ENCODE measurements around the gene C13orf42.

DNA sequence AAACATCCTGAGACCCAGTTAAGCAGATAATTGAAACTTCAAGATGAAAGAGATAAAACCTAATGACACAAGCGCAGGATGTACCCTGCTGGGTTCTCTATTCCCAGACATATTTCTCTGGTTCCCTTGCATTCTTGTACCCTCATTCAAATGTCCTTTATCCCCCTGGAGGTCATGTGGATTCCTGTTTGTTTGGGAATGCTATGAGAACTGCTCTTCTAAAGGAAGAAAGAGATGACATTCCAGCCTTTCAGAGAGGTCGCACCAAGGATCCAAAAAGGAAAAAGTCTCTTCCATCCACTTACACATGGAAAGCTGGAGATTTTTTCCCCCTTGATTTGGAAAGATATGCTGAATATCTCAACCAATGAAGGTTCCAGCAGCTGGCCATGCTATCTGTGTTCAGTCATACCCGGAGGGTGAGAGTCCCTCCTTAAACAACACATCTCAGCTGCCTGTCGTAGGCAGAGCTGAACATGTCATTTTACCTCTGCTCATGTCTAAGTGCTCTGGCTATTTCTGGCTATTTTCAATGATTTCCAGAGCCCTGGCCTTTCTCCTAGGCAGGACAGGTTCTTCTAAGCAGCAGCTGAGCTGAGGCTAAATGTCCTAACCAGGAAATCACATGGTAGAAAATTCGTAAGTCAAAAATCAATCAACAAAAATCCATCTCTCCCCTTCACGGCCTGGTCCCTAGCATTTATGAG lies 52.5 kb downstream of the C13orf42 start:
- TF ChIP-seq, protein P1, sequence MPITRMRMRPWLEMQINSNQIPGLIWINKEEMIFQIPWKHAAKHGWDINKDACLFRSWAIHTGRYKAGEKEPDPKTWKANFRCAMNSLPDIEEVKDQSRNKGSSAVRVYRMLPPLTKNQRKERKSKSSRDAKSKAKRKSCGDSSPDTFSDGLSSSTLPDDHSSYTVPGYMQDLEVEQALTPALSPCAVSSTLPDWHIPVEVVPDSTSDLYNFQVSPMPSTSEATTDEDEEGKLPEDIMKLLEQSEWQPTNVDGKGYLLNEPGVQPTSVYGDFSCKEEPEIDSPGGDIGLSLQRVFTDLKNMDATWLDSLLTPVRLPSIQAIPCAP (CRISPR knock-in tag; IDR thresholded peaks at IDR 0.05): no peak
- TF ChIP-seq, protein P2, sequence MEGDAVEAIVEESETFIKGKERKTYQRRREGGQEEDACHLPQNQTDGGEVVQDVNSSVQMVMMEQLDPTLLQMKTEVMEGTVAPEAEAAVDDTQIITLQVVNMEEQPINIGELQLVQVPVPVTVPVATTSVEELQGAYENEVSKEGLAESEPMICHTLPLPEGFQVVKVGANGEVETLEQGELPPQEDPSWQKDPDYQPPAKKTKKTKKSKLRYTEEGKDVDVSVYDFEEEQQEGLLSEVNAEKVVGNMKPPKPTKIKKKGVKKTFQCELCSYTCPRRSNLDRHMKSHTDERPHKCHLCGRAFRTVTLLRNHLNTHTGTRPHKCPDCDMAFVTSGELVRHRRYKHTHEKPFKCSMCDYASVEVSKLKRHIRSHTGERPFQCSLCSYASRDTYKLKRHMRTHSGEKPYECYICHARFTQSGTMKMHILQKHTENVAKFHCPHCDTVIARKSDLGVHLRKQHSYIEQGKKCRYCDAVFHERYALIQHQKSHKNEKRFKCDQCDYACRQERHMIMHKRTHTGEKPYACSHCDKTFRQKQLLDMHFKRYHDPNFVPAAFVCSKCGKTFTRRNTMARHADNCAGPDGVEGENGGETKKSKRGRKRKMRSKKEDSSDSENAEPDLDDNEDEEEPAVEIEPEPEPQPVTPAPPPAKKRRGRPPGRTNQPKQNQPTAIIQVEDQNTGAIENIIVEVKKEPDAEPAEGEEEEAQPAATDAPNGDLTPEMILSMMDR (IDR thresholded peaks at IDR 0.05): no peak
- TF ChIP-seq, protein P3, sequence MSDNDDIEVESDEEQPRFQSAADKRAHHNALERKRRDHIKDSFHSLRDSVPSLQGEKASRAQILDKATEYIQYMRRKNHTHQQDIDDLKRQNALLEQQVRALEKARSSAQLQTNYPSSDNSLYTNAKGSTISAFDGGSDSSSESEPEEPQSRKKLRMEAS (CRISPR knock-in tag; IDR thresholded peaks at IDR 0.05): no peak
- TF ChIP-seq SP1 (CRISPR knock-in tag; conservative IDR thresholded peaks at IDR 0.05) (no peak), OVOL2 (CRISPR knock-in tag; IDR thresholded peaks at IDR 0.05; ENCODE audit: borderline replicate concordance) (no peak), ETV6 (CRISPR knock-in tag; IDR thresholded peaks at IDR 0.05) (no peak), TEAD4 (CRISPR knock-in tag; IDR thresholded peaks at IDR 0.05) (no peak), SMAD3 (CRISPR knock-in tag; IDR thresholded peaks at IDR 0.05; ENCODE audit: borderline replicate concordance) (no peak), FOXP1 (CRISPR knock-in tag; IDR thresholded peaks at IDR 0.05; ENCODE audit: borderline replicate concordance) (no peak), HMGA2 (CRISPR knock-in tag; IDR thresholded peaks at IDR 0.05) (no peak)
- TF ChIP-seq, protein P4, sequence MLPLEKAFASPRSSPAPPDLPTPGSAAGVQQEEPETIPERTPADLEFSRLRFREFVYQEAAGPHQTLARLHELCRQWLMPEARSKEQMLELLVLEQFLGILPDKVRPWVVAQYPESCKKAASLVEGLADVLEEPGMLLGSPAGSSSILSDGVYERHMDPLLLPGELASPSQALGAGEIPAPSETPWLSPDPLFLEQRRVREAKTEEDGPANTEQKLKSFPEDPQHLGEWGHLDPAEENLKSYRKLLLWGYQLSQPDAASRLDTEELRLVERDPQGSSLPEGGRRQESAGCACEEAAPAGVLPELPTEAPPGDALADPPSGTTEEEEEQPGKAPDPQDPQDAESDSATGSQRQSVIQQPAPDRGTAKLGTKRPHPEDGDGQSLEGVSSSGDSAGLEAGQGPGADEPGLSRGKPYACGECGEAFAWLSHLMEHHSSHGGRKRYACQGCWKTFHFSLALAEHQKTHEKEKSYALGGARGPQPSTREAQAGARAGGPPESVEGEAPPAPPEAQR (CRISPR knock-in tag; IDR thresholded peaks at IDR 0.05): no peak
- TF ChIP-seq, protein P5, sequence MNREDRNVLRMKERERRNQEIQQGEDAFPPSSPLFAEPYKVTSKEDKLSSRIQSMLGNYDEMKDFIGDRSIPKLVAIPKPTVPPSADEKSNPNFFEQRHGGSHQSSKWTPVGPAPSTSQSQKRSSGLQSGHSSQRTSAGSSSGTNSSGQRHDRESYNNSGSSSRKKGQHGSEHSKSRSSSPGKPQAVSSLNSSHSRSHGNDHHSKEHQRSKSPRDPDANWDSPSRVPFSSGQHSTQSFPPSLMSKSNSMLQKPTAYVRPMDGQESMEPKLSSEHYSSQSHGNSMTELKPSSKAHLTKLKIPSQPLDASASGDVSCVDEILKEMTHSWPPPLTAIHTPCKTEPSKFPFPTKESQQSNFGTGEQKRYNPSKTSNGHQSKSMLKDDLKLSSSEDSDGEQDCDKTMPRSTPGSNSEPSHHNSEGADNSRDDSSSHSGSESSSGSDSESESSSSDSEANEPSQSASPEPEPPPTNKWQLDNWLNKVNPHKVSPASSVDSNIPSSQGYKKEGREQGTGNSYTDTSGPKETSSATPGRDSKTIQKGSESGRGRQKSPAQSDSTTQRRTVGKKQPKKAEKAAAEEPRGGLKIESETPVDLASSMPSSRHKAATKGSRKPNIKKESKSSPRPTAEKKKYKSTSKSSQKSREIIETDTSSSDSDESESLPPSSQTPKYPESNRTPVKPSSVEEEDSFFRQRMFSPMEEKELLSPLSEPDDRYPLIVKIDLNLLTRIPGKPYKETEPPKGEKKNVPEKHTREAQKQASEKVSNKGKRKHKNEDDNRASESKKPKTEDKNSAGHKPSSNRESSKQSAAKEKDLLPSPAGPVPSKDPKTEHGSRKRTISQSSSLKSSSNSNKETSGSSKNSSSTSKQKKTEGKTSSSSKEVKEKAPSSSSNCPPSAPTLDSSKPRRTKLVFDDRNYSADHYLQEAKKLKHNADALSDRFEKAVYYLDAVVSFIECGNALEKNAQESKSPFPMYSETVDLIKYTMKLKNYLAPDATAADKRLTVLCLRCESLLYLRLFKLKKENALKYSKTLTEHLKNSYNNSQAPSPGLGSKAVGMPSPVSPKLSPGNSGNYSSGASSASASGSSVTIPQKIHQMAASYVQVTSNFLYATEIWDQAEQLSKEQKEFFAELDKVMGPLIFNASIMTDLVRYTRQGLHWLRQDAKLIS (CRISPR knock-in tag; IDR thresholded peaks at IDR 0.05; ENCODE audit: borderline replicate concordance): no peak
- TF ChIP-seq, protein P6, sequence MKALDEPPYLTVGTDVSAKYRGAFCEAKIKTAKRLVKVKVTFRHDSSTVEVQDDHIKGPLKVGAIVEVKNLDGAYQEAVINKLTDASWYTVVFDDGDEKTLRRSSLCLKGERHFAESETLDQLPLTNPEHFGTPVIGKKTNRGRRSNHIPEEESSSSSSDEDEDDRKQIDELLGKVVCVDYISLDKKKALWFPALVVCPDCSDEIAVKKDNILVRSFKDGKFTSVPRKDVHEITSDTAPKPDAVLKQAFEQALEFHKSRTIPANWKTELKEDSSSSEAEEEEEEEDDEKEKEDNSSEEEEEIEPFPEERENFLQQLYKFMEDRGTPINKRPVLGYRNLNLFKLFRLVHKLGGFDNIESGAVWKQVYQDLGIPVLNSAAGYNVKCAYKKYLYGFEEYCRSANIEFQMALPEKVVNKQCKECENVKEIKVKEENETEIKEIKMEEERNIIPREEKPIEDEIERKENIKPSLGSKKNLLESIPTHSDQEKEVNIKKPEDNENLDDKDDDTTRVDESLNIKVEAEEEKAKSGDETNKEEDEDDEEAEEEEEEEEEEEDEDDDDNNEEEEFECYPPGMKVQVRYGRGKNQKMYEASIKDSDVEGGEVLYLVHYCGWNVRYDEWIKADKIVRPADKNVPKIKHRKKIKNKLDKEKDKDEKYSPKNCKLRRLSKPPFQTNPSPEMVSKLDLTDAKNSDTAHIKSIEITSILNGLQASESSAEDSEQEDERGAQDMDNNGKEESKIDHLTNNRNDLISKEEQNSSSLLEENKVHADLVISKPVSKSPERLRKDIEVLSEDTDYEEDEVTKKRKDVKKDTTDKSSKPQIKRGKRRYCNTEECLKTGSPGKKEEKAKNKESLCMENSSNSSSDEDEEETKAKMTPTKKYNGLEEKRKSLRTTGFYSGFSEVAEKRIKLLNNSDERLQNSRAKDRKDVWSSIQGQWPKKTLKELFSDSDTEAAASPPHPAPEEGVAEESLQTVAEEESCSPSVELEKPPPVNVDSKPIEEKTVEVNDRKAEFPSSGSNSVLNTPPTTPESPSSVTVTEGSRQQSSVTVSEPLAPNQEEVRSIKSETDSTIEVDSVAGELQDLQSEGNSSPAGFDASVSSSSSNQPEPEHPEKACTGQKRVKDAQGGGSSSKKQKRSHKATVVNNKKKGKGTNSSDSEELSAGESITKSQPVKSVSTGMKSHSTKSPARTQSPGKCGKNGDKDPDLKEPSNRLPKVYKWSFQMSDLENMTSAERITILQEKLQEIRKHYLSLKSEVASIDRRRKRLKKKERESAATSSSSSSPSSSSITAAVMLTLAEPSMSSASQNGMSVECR (CRISPR knock-in tag; IDR thresholded peaks at IDR 0.05; ENCODE audit: borderline replicate concordance): no peak

All from WTC11 (cell line).